ENCODE measurements around the gene SERPINA5. TPM values are rescaled to one million over a fixed set of nuclear protein-coding genes. Genes with fewer than 3 reads are reported as not detected.

The SERPINA5 gene
- total RNA-seq, 4 donors from 2014 or later, result 2.1 to 5.1 (median 3.7) TPM

GRCh38 chr14:94596361-94596760 is 15.1 kb downstream of the SERPINA5 start:
- intact Hi-C loops (cut with DNase I), result no loop called here
- H3K4me3 ChIP-seq, result no peak overlapping the region
- H3K36me3 ChIP-seq, result no peaks in the 10 kb centered on the region
- no peak for DNase-seq (ENCODE audit: extremely low spot score)
- H3K27me3 ChIP-seq, result peaks cover 0 to 4% (median 0%) of the 10 kb centered on the region in 4 donors
- 94% methylated on average over 9 of the region's 9 CpGs for WGBS
- H3K9me3 ChIP-seq, result no peaks in the 10 kb centered on the region
- no peak overlapping the region for H3K27ac ChIP-seq (replicated peaks in 1 of 4)
- H3K4me1 ChIP-seq, result peaks cover 28 to 37% (median 34%) of the 10 kb centered on the region in 4 donors
- TF ChIP-seq POLR2A (IDR thresholded peaks at IDR 0.05; ENCODE audit: low read depth) (no peak), POLR2AphosphoS5 (IDR thresholded peaks at IDR 0.05) (no peak), EP300 (IDR thresholded peaks at IDR 0.05) (no peak)
- TF ChIP-seq, protein P1, sequence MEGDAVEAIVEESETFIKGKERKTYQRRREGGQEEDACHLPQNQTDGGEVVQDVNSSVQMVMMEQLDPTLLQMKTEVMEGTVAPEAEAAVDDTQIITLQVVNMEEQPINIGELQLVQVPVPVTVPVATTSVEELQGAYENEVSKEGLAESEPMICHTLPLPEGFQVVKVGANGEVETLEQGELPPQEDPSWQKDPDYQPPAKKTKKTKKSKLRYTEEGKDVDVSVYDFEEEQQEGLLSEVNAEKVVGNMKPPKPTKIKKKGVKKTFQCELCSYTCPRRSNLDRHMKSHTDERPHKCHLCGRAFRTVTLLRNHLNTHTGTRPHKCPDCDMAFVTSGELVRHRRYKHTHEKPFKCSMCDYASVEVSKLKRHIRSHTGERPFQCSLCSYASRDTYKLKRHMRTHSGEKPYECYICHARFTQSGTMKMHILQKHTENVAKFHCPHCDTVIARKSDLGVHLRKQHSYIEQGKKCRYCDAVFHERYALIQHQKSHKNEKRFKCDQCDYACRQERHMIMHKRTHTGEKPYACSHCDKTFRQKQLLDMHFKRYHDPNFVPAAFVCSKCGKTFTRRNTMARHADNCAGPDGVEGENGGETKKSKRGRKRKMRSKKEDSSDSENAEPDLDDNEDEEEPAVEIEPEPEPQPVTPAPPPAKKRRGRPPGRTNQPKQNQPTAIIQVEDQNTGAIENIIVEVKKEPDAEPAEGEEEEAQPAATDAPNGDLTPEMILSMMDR (IDR thresholded peaks at IDR 0.05), result no peak

DNA sequence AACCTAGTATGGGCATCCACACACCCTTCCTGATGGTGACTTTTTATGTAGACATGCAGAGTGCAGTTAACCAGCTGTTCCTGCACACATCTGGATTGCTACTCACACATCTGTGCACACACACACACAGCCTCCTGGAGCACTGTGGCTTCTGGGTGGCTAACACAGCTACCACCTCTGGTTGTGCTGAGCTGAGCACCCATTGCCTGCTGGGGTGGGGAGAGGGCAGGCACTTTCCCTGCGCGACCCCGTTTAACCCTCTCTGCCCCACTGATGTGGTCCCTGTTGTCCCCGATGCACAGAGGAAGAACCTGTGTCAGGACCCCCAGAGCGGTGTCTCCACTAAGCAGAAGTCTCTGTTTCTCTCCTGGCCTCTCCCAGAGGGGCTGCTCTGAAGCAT is 16.6 kb downstream of the SERPINA5 start:
- intact Hi-C loops (cut with DNase I), result no loop called here
- Histone ChIP-seq H3K27ac (replicated peaks in 1 of 4) (no peak overlapping the region), H3K27me3 (peaks cover 0 to 4% (median 0%) of the 10 kb centered on the region in 4 donors), H3K4me3 (no peak overlapping the region), H3K36me3 (no peaks in the 10 kb centered on the region), H3K9me3 (no peaks in the 10 kb centered on the region), H3K4me1 (peaks cover 40 to 51% (median 48%) of the 10 kb centered on the region in 4 donors)
- 82% methylated on average over 5 of the region's 5 CpGs for WGBS
- DNase-seq (ENCODE audit: extremely low spot score), result no peak
- TF ChIP-seq POLR2A (IDR thresholded peaks at IDR 0.05; ENCODE audit: low read depth) (no peak), EP300 (IDR thresholded peaks at IDR 0.05) (no peak), POLR2AphosphoS5 (IDR thresholded peaks at IDR 0.05) (no peak)
- TF ChIP-seq, protein P1 (IDR thresholded peaks at IDR 0.05), result no peak

DNA sequence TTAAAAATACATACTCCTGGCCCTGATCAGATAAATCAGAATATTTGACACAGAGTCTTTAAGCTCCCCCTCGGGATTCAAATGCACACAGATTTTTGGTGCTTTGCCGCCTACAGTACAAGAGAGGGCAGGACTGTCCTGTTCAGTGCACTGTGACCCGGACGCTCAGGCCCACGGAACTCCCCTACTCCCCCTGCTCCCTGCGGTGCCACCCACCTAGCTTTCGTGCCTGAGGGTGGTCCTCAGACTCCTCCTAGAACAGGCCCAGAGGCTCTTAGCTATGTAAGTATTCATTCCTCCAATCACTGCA is 17.2 kb downstream of the SERPINA5 start:
- 78% methylated on average over 4 of the region's 7 CpGs for WGBS
- no peak for DNase-seq (ENCODE audit: extremely low spot score)
- Histone ChIP-seq H3K36me3 (no peaks in the 10 kb centered on the region), H3K27ac (replicated peaks in 1 of 4) (peak overlapping the region; percentile 74 to 79 (median 76)), H3K9me3 (no peaks in the 10 kb centered on the region), H3K4me1 (peaks cover 40 to 54% (median 48%) of the 10 kb centered on the region in 4 donors), H3K4me3 (no peak overlapping the region), H3K27me3 (peaks cover 0 to 4% (median 0%) of the 10 kb centered on the region in 4 donors)
- intact Hi-C loops (cut with DNase I), result no loop called here
- no peak for TF ChIP-seq EP300 (IDR thresholded peaks at IDR 0.05)
- no peak for TF ChIP-seq POLR2A (IDR thresholded peaks at IDR 0.05; ENCODE audit: low read depth)
- no peak for TF ChIP-seq POLR2AphosphoS5 (IDR thresholded peaks at IDR 0.05)
- TF ChIP-seq, protein P1 (IDR thresholded peaks at IDR 0.05), result no peak

DNA sequence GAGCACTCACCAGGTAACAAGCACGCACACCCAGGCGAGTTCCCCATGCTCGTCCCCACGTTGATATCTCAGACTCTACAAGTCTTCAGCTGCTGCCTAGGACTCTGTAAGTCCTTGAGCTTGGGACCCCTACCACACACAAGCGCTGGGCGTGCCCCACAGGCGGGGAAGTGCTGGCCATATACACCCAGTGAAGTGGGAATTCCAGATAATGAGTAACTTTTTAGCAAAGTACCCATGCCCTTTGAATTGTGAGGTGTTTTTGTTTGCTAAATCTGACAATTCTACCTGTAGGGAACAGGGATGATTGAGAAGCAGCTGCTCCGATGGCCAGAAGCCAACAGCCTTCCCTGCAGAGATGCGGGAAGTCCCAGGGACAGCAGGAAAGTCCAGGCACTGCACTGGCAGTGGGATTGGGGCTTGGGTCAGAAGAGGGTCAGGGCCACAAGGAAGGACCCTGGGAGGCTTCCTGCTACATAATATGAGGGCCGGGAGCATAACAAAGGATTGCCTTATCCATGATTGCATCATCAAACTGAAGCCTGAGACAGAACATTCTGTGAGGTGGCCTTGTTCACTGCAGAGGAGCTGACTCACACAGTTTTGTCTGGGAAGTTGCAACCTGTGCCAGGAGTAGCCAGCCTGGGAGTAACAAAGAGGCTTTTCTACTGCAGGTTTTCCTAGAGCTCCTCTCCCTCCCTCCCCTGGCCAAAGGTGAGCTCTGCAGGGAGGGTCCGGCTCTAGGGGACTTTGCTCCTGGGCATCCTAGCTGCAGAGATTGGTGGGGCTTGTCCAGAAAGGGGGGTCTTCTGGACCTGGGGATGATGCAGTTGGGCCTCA is 17.8 kb downstream of the SERPINA5 start:
- Histone ChIP-seq H3K27me3 (peaks cover 0 to 4% (median 0%) of the 10 kb centered on the region in 4 donors), H3K4me3 (no peak overlapping the region), H3K4me1 (peaks cover 40 to 54% (median 48%) of the 10 kb centered on the region in 4 donors), H3K27ac (replicated peaks in 1 of 4) (peak overlapping the region; percentile 74 to 79 (median 76)), H3K36me3 (no peaks in the 10 kb centered on the region), H3K9me3 (no peaks in the 10 kb centered on the region)
- peak; percentile 94 for DNase-seq (ENCODE audit: extremely low spot score)
- 75% methylated on average over 11 of the region's 11 CpGs for WGBS
- intact Hi-C loops (cut with DNase I), result no loop called here
- TF ChIP-seq POLR2A (IDR thresholded peaks at IDR 0.05; ENCODE audit: low read depth) (no peak), EP300 (IDR thresholded peaks at IDR 0.05) (peak; percentile 88), POLR2AphosphoS5 (IDR thresholded peaks at IDR 0.05) (peak; percentile 77 to 84)
- TF ChIP-seq, protein P1 (IDR thresholded peaks at IDR 0.05), result peak in 1 of 3 experiments; percentile 16
